T follicular helper cell (primary cell): Measurements from ENCODE around the gene PKN2.
"Not testable (repeated sequence)": the region's sequence is repeated elsewhere in the genome, so short reads cannot be mapped to it uniquely, and the experiment has no call there.

Experiments used
- DNase-seq: peaks from one replicate; pipeline ENCODE4 v3.0.0-alpha.2; 2020; ENCODE audit warnings: low read depth

The PKN2 gene

DNA sequence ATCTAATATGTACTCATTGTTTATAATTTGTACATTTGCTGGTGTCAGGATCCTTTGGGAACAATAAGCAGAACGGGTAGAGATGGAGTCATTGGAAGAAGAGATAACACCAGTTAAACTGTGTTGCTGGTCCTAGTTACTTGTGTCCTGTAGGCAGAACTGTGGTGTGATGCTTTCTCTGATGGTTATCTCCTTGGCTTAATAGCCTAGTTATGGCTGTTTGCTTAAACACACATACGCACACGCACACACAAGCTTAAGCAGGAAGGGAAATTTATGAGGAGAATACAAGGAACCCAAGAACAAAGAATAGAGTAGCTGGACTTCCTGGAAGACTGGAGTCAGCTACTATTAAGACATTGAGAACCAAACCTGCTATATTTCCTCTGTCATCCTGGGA, 5.7 kb upstream of the PKN2 start:
- DNase-seq = no peak

DNA sequence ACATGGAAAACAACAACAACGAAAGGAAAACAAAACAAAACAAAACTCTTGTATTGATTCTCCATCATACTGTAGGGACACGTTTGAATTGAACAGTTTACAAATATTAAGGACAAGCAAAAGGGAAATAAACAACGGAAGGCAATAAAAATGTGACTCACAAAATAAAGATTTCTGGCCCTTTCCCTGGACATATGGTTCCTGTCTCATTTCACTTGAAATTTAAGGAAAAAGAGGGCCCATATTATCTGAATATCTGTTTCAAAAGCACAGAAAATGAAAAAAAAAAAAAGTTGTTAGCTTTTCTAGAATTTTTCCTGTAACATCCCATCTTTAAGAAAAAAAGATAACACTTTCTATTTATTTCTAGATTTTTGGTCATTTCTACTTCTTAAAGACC, 3.6 kb upstream of the PKN2 start:
- no peak for DNase-seq

- DNase-seq = no peak
Observed at GRCh38 chr1:88680911-88681622, 3.0 kb upstream of the PKN2 start.

DNA sequence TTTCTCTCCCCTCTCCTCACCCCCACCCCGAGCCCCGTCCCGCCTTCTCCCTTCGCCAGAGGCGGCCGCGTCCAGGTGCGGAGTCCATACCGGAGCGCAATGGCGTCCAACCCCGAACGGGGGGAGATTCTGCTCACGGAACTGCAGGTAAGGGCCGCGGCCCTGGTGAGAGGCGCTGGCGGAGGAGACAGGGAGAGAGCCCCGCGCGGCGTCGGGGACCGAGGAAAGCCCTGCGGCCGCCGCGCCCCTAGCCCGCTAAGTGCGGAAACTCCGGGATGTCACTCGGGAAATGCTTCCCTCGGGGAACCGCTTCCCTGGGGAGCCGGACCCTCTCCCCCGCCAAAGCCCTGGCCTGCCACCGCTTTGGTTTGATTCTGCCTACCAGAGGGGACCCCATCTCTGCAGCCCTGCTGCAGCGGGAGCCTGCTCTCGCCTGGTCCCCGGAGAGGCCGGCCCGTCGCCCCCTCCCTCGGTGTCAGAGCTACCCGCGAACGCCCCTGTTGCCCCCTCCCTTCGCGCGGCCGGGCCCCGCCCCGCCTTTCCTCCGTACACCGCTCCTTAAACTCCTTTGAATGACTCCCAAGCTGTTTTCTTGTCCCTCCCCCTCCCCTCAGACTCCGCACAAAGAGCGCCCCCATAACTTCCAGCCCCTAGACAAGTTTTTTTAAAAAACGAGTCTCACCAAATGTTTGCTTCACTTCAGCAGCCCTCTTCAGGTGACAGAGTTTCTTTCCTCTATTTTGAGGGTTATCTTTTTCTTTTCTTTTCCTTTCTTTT, 597 bp downstream of the PKN2 start:
- DNase-seq = peak; percentile 33

GRCh38 chr1:88685259-88685620, 1.2 kb downstream of the PKN2 start:
- no peak for DNase-seq

DNA sequence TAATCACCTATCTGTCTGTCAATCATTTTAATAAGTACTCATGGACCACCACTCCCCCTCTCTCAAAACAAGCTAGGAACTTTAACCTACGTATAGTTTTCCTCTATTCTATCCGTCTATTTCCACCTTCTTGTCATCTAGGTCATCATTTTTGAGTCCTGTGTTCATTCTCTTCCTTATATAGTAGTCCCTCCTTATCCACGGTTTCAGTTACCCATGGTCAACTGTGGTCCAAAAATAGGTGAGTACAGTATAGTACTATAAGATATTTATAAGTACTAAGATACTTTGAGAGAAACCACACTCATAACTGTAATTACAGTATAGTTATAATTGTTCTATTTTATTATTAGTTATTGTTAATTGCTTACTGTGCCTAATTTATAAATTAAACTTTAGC, 7.5 kb downstream of the PKN2 start:
- no peak for DNase-seq

DNA sequence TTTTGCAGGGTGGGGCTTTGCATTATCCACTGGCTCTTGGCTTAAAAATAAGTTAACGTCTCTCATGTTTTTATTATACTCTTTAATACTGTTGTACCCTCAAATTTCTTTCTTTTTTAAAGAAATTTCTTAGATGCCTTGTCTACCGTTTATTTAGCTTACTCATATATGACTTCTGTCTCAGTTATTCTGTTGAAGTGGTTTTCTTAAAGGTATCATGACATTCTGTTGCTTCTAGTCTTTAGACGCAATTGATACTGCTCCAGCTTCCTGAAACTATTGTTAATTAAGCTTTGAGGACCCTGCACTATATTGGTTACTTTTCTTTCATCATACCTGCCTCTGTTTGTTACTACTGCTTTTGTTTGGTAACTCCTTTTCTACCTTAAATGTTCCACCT, 11.7 kb downstream of the PKN2 start:
- no peak for DNase-seq

DNA sequence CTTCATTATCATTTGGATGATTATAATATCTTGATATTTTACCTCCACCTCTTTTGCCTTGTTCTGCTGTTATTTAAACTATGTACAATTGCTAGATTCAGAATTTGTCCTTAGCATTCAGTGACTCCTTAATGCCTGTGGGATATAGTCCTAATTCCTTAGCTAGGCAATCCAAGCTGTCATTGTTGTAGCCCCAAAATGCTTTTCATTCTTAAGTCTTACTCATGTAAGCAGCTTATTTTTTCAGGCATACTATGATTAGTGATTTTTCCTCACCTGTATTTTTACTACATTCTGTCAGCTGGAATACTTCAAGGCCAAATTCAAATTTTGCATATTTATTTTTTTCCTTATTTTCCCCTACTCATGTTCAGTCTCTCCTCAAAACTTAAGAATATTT, 13.4 kb downstream of the PKN2 start:
- DNase-seq = no peak

- DNase-seq = no peak
Observed at GRCh38 chr1:88698140-88698539, 14.1 kb downstream of the PKN2 start.

DNA sequence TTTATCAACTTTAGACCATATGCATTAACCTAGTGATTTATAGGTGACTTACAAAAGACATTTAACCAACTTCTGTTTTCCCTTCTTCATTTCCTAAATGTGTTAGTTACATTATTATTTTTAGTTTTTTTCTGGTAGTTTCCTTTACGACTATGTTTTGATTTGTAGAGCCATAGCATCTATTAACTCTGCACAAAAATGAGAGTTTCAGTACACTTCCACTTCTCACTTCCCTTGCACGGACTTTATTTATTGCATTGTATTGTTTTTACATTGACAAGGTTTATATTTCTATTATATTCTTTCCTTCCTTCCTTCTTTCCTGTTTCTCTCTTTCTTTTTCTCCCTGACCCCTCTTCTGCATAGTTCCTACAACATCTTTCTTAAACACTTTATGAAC, 14.7 kb downstream of the PKN2 start:
- DNase-seq = no peak

GRCh38 chr1:88700425-88701013, 16.4 kb downstream of the PKN2 start:
- no peak for DNase-seq

DNA sequence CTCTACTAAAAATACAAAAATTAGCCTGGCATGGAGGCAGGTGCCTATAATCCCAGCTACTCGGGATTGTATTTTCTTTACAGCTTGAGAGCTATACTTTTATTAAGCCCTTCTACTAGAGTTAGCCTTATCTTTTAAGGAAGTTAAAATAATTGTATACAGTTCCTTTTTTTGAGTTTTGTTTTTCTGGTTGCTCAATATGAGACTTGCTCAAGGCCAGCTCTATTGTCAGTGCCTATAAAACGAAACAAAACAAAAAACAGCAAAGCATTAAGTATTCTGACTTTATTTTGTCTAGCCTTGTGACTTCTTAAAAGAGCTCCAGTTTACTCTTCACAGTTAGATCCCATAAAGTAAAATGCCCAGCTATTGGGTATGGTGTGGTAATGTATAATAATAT, 17.2 kb downstream of the PKN2 start:
- DNase-seq = no peak

GRCh38 chr1:88701793-88702192, 17.7 kb downstream of the PKN2 start:
- not testable (repeated sequence) for DNase-seq

GRCh38 chr1:88708011-88708410, 23.9 kb downstream of the PKN2 start:
- no peak for DNase-seq

- DNase-seq = not testable (repeated sequence)
Observed at GRCh38 chr1:88712907-88713306, 28.8 kb downstream of the PKN2 start.

DNA sequence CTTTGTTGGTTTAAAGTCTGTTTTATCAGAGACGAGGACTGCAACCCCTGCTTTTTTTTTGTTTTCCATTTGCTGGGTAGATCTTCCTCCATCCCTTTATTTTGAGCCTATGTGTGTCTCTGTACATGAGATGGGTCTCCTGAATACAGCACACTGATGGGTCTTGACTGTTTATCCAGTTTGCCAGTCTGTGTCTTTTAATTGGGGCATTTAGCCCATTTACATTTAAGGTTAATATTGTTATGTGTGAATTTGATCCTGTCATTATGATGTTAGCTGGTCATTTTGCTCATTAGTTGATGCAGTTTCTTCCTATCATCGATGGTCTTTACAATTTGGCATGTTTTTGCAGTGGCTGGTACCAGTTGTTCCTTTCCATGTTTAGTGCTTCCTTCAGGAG, 32.5 kb downstream of the PKN2 start:
- not testable (repeated sequence) for DNase-seq

GRCh38 chr1:88722492-88722891, 38.4 kb downstream of the PKN2 start:
- DNase-seq = no peak

- DNase-seq = no peak
Observed at GRCh38 chr1:88726697-88727096, 42.6 kb downstream of the PKN2 start.

- DNase-seq = no peak
Observed at GRCh38 chr1:88727205-88727604, 43.1 kb downstream of the PKN2 start.

DNA sequence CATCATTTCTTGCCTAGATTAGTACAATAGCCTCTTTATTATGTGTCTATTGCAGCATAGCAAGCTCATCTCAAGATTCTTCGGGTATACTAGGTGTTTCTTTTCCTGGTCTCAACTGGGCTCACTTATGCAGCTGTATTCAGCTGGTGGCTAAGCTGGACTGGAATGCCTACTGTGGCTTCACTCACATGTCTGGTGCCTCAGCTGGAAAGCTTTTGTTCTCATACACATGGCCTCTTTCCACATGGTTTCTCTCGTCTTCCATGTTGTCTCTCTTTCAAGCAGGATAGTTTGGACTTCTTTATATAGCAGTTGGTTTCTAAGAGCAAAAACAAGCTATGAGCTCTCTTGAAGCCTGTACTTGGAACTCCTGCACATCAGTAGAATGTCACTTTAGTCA, 45.2 kb downstream of the PKN2 start:
- DNase-seq = no peak

GRCh38 chr1:88730132-88730675, 46.1 kb downstream of the PKN2 start:
- no peak for DNase-seq

DNA sequence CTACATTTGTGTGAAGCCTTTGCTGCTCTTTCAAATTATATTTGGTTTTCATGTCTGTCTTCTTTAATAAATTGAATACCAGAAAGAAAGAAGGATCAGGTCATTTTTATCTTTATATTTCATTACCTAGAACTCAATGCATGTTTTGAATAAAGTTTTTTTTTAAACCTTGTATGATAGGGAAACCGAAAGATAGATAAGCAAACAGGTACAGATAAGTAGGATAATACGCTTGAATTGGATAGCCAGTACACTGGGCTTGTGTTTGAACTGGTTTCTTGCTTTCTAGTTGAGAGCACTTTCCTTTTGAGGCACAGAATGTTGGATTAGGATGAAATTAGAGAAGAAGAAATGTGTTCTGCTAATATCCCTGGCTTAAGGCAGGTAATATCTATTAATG, 46.9 kb downstream of the PKN2 start:
- DNase-seq = no peak
